OCI-LY7 (cell line): Measurements from ENCODE around the gene TCEAL4. TPM values are rescaled to one million over a fixed set of nuclear protein-coding genes. Genes with fewer than 3 reads are reported as not detected.

ENCODE experiments used
- BruUV-seq: library from RNA; stranded (reverse); fragments of 400-500 nt; replicated peaks from 2 replicates; lab custom pipeline; 2021; lab: Mats Ljungman, UMichigan
- CTCF ChIA-PET: fragments of 300-600 bp; sonication (Branson Sonifier 250); formaldehyde crosslinking; loops from one replicate; lab custom pipeline; 2022; ENCODE audit warnings: antibody characterized with exemption; ENCODE audit not compliant: unreplicated experiment; lab: Charles Lee
- POLR2A ChIA-PET: fragments of 300-600 bp; sonication (Branson Sonifier 250); formaldehyde crosslinking; loops from one replicate; lab custom pipeline; 2022; ENCODE audit warnings: antibody characterized with exemption; lab: Charles Lee
- DNase-seq: peaks from one replicate; pipeline ENCODE4 v3.0.0-alpha.2; 2015; ENCODE audit warnings: low spot score
- H2AFZ ChIP-seq: fragments of 200-600 bp; sonication (generic), shearing (Covaris generic); 2 replicates; pipeline ENCODE4 v1.6.1; 2014; ENCODE audit warnings: mild to moderate bottlenecking, antibody characterized with exemption, low read length, moderate library complexity
- H3K27ac ChIP-seq: fragments of 200-600 bp; sonication (generic); 2 replicates; pipeline ENCODE4 v1.5.1; 2014; ENCODE audit warnings: mixed run types, low read depth, mild to moderate bottlenecking, moderate library complexity, low read length, inconsistent platforms; ENCODE audit not compliant: poor library complexity, severe bottlenecking
- H3K36me3 ChIP-seq: fragments of 200-600 bp; sonication (generic); 2 replicates; pipeline ENCODE4 v1.6.1; 2014; ENCODE audit warnings: mild to moderate bottlenecking, antibody characterized with exemption, low read length, moderate library complexity, mixed read lengths; ENCODE audit not compliant: insufficient read depth
- H3K4me1 ChIP-seq: fragments of 200-600 bp; sonication (generic); 2 replicates; pipeline ENCODE4 v1.5.1; 2014; ENCODE audit warnings: mild to moderate bottlenecking, low read length; ENCODE audit not compliant: insufficient read depth, poor library complexity, severe bottlenecking
- H3K4me2 ChIP-seq: fragments of 200-600 bp; sonication (generic); 2 replicates; pipeline ENCODE4 v1.6.1; 2014; ENCODE audit warnings: mild to moderate bottlenecking, low read length
- H3K4me3 ChIP-seq: fragments of 200-600 bp; sonication (generic); 2 replicates; pipeline ENCODE4 v1.5.1; 2014; ENCODE audit warnings: mild to moderate bottlenecking, low read depth, low read length; ENCODE audit not compliant: poor library complexity, severe bottlenecking
- H3K79me2 ChIP-seq: fragments of 200-600 bp; sonication (generic); 2 replicates; pipeline ENCODE4 v1.6.1; 2016; ENCODE audit warnings: low read depth, mild to moderate bottlenecking, low read length, moderate library complexity, mixed read lengths; ENCODE audit not compliant: insufficient read depth
- H3K9me2 ChIP-seq: fragments of 200-600 bp; sonication (generic); 2 replicates; pipeline ENCODE4 v1.6.1; 2016; ENCODE audit warnings: mild to moderate bottlenecking, low read length, mixed read lengths; ENCODE audit not compliant: insufficient read depth
- H3K9me3 ChIP-seq: fragments of 200-600 bp; sonication (generic); 2 replicates; pipeline ENCODE4 v1.6.1; 2014; ENCODE audit warnings: mild to moderate bottlenecking, mixed run types, low read length, mixed read lengths
- H4K20me1 ChIP-seq: fragments of 200-600 bp; sonication (generic); 2 replicates; pipeline ENCODE4 v1.6.1; 2014; ENCODE audit warnings: mild to moderate bottlenecking, antibody characterized with exemption, low read length, moderate library complexity, mixed read lengths; ENCODE audit not compliant: insufficient read depth
- CTCF ChIP-seq: fragments of 200-600 bp; sonication (generic); conservative IDR thresholded peaks from 2 replicates; pipeline ENCODE4 v1.5.1; 2014; ENCODE audit warnings: mild to moderate bottlenecking, antibody characterized with exemption, low read length, moderate library complexity, mixed read lengths
- EZH2phosphoT487 ChIP-seq: fragments of 200-600 bp; sonication (generic); IDR thresholded peaks from 2 replicates; pipeline ENCODE4 v1.6.1; 2018; ENCODE audit warnings: low read depth, borderline replicate concordance, mild to moderate bottlenecking, mixed run types, antibody characterized with exemption, low read length, moderate library complexity, mixed read lengths
- intact Hi-C: fragments of 100-400 bp; cut with micrococcal nuclease; formaldehyde crosslinking; loops from one replicate; pipeline ENCODE4 v1.10.0; 2022; ENCODE audit not compliant: unreplicated experiment
- total RNA-seq, 2 experiments: library from RNA; depleted of rRNA in 1 of 2; stranded (reverse); fragments of >200 nt in 1 of 2; shearing (Covaris generic) in 1 of 2; gene quantifications; 2 replicates each; pipeline ENCODE4 v1.2.3, GENCODE V29; 2014 to 2022

Gene TCEAL4
- total RNA-seq, 2 experiments from 2014 or later, result 4.5 to 8.8 TPM

GRCh38 chrX:103550415-103551051 is 34.8 kb upstream of the TCEAL4 start:
- no peaks in the 10 kb centered on the region for H3K36me3 ChIP-seq
- H3K4me3 ChIP-seq, result no peak overlapping the region
- H2AFZ ChIP-seq, result no peak overlapping the region
- CTCF ChIA-PET, result no interaction called here
- H4K20me1 ChIP-seq, result no peaks in the 10 kb centered on the region
- no peaks in the 10 kb centered on the region for H3K4me1 ChIP-seq
- BruUV-seq, result no TSS peak
- H3K4me2 ChIP-seq, result no peak overlapping the region
- H3K9me2 ChIP-seq, result no peaks in the 10 kb centered on the region
- H3K27ac ChIP-seq, result no peak overlapping the region
- H3K79me2 ChIP-seq, result no peaks in the 10 kb centered on the region
- POLR2A ChIA-PET, result no interaction called here
- no peak for DNase-seq
- no peak for TF ChIP-seq EZH2phosphoT487
- intact Hi-C loops, result no loop called here
- H3K9me3 ChIP-seq, result no peaks in the 10 kb centered on the region

- no TSS peak for BruUV-seq
- Histone ChIP-seq H3K4me2 (no peak overlapping the region), H4K20me1 (no peaks in the 10 kb centered on the region), H3K4me3 (no peak overlapping the region), H3K9me2 (no peaks in the 10 kb centered on the region), H2AFZ (no peak overlapping the region), H3K27ac (no peak overlapping the region), H3K36me3 (no peaks in the 10 kb centered on the region), H3K9me3 (no peaks in the 10 kb centered on the region), H3K79me2 (no peaks in the 10 kb centered on the region), H3K4me1 (no peaks in the 10 kb centered on the region)
- CTCF ChIA-PET, result no interaction called here
- intact Hi-C loops, result no loop called here
- no peak for DNase-seq
- POLR2A ChIA-PET, result interaction anchor here (0.6 kb wide), 1 partner anchor 331 kb away, joined by 3 read pairs; no protein-coding TSS in a partner anchor
- TF ChIP-seq CTCF (no peak), EZH2phosphoT487 (no peak)
These were observed 33.1 kb upstream of the TCEAL4 start for GRCh38 chrX:103552236-103552635.

- DNase-seq, result peak; percentile 78
- no peaks in the 10 kb centered on the region for H4K20me1 ChIP-seq
- no peaks in the 10 kb centered on the region for H3K4me1 ChIP-seq
- ChIA-PET POLR2A (interaction anchor here (1.0 kb wide), 2 partner anchors 8 to 76 kb away, joined by 3 to 4 read pairs; no protein-coding TSS in a partner anchor), CTCF (no interaction called here)
- H3K79me2 ChIP-seq, result no peaks in the 10 kb centered on the region
- intact Hi-C loops, result no loop called here
- H3K4me3 ChIP-seq, result peak overlapping the region; percentile 74
- H3K36me3 ChIP-seq, result no peaks in the 10 kb centered on the region
- no peak overlapping the region for H3K27ac ChIP-seq
- H3K4me2 ChIP-seq, result peak overlapping the region; percentile 82
- H3K9me3 ChIP-seq, result no peaks in the 10 kb centered on the region
- peak overlapping the region; percentile 93 for H2AFZ ChIP-seq
- BruUV-seq, result no TSS peak
- TF ChIP-seq CTCF (no peak), EZH2phosphoT487 (no peak)
- no peaks in the 10 kb centered on the region for H3K9me2 ChIP-seq
These were observed 30.5 kb upstream of the TCEAL4 start for GRCh38 chrX:103554687-103555424.
